VCaP (cell line): ENCODE data around the gene ATRNL1.

ENCODE experiments used
- H3K27ac ChIP-seq: fragments of 450-650 bp; 2 replicates; pipeline ENCODE4 v1.5.1; 2017
- CTCF ChIP-seq: fragments of 450-650 bp; conservative IDR thresholded peaks from 2 replicates; pipeline ENCODE4 v1.5.1; 2017; ENCODE audit warnings: mild to moderate bottlenecking, moderate library complexity

ATRNL1 gene

GRCh38 chr10:115879372-115880089, 786.4 kb downstream of the ATRNL1 start:
- H3K27ac ChIP-seq = no peak overlapping the region
- TF ChIP-seq CTCF = no peak

- H3K27ac ChIP-seq = no peak overlapping the region
- TF ChIP-seq CTCF = no peak
Measured at GRCh38 chr10:115882021-115882420, 788.9 kb downstream of the ATRNL1 start.

- TF ChIP-seq CTCF = no peak
- H3K27ac ChIP-seq = no peak overlapping the region
Measured at GRCh38 chr10:115883372-115883771, 790.2 kb downstream of the ATRNL1 start.

GRCh38 chr10:115884331-115884730, 791.2 kb downstream of the ATRNL1 start:
- no peak for TF ChIP-seq CTCF
- H3K27ac ChIP-seq = no peak overlapping the region

GRCh38 chr10:115895166-115895565, 802.0 kb downstream of the ATRNL1 start:
- H3K27ac ChIP-seq = no peak overlapping the region
- no peak for TF ChIP-seq CTCF

- H3K27ac ChIP-seq = no peak overlapping the region
- TF ChIP-seq CTCF = no peak
Measured at GRCh38 chr10:115898242-115898641, 805.1 kb downstream of the ATRNL1 start.

GRCh38 chr10:115902596-115902995, 809.4 kb downstream of the ATRNL1 start:
- no peak for TF ChIP-seq CTCF
- no peak overlapping the region for H3K27ac ChIP-seq
